Caco-2 (cell line): Measurements from ENCODE around the gene CDH6. TPM values are rescaled to one million over a fixed set of nuclear protein-coding genes. Genes with fewer than 3 reads are reported as not detected.

Experiments
- BruUV-seq: library from RNA; stranded (reverse); fragments of 400-500 nt; replicated peaks from 2 replicates; lab custom pipeline; 2021; lab: Mats Ljungman, UMichigan
- CTCF ChIA-PET: fragments of 300-600 bp; sonication (Branson Sonifier 250); formaldehyde crosslinking; loops from one replicate; lab custom pipeline; 2022; ENCODE audit warnings: antibody characterized with exemption; lab: Charles Lee
- POLR2A ChIA-PET: fragments of 300-600 bp; sonication (Branson Sonifier 250); formaldehyde crosslinking; loops from one replicate; lab custom pipeline; 2022; ENCODE audit warnings: antibody characterized with exemption; lab: Charles Lee
- DNase-seq, 2 experiments: peaks; one replicate each; pipeline versions ENCODE4 v3.0.0 to v3.0.0-alpha.2; 2020 to 2022
- H3K27me3 ChIP-seq: replicated peaks from 2 replicates; pipeline ENCODE4 v1.6.0; 2011; ENCODE audit warnings: low read length; ENCODE audit not compliant: control insufficient read depth, insufficient read depth
- H3K36me3 ChIP-seq: 2 replicates; pipeline ENCODE4 v1.5.1; 2011; ENCODE audit warnings: low read length; ENCODE audit not compliant: control insufficient read depth, insufficient read depth
- H3K4me1 ChIP-seq: fragments of 250-450 bp; sonication (Bioruptor Pico); 2 replicates; pipeline ENCODE4 v1.5.1; 2020; ENCODE audit warnings: mild to moderate bottlenecking
- H3K4me3 ChIP-seq: 2 replicates; pipeline ENCODE4 v1.5.1; 2011; ENCODE audit warnings: low read depth, mild to moderate bottlenecking, control low read depth, low read length
- H3K9me3 ChIP-seq: fragments of 250-450 bp; sonication (Bioruptor Pico); 2 replicates; pipeline ENCODE4 v1.5.1; 2020; ENCODE audit warnings: mild to moderate bottlenecking, moderate library complexity
- H3K27ac Mint-ChIP-seq: one replicate; pipeline ENCODE4 v1.8.0; 2022; ENCODE audit warnings: mixed read lengths; ENCODE audit not compliant: unreplicated experiment
- H3K27me3 Mint-ChIP-seq: one replicate; pipeline ENCODE4 v1.8.0; 2022; ENCODE audit warnings: mixed read lengths; ENCODE audit not compliant: insufficient read depth, unreplicated experiment
- H3K36me3 Mint-ChIP-seq: one replicate; pipeline ENCODE4 v1.8.0; 2022; ENCODE audit warnings: mild to moderate bottlenecking, mixed read lengths; ENCODE audit not compliant: insufficient read depth, unreplicated experiment
- H3K4me1 Mint-ChIP-seq: one replicate; pipeline ENCODE4 v1.8.0; 2022; ENCODE audit warnings: low read depth, mixed read lengths; ENCODE audit not compliant: unreplicated experiment
- H3K4me3 Mint-ChIP-seq: one replicate; pipeline ENCODE4 v1.8.0; 2022; ENCODE audit warnings: mild to moderate bottlenecking, moderate library complexity, mixed read lengths; ENCODE audit not compliant: unreplicated experiment
- H3K9me3 Mint-ChIP-seq: one replicate; pipeline ENCODE4 v1.8.0; 2022; ENCODE audit warnings: mixed read lengths; ENCODE audit not compliant: unreplicated experiment
- CTCF ChIP-seq, 2 experiments: fragments of 200-600 bp in 1 of 2; IDR thresholded peaks; 1 replicate in 1 of 2; 2 replicates in 1 of 2; pipeline versions ENCODE4 v1.5.1 to v1.8.0; 2011 to 2022; ENCODE audit warnings: antibody characterized with exemption in 1 of 2, control low read depth in 1 of 2, inconsistent platforms in 1 of 2, low read depth in 1 of 2, low read length in 1 of 2, mild to moderate bottlenecking in 1 of 2, moderate library complexity in 1 of 2; ENCODE audit not compliant: insufficient read depth in 1 of 2, severe bottlenecking in 1 of 2, unreplicated experiment in 1 of 2
- intact Hi-C: fragments of 100-400 bp; cut with micrococcal nuclease; formaldehyde crosslinking; loops from one replicate; pipeline ENCODE4 v1.10.0; 2022; ENCODE audit not compliant: unreplicated experiment
- total RNA-seq: library from RNA; stranded (reverse); gene quantifications from 2 replicates; pipeline ENCODE4 v1.2.3, GENCODE V29; 2022

CDH6 gene
- total RNA-seq, 1 experiment from 2014 or later, result 18.0 TPM

GRCh38 chr5:31169379-31169778, 24.1 kb upstream of the CDH6 start:
- no peaks in the 10 kb centered on the region for H3K4me1 ChIP-seq
- CTCF ChIA-PET, result no interaction called here
- TF ChIP-seq CTCF (IDR thresholded peaks at IDR 0.05; ENCODE audit: insufficient read depth in 1 of 2, low read depth in 1 of 2, low read length in 1 of 2, severe bottlenecking in 1 of 2, unreplicated experiment in 1 of 2), result no peak
- intact Hi-C loops, result no loop called here
- no peaks in the 10 kb centered on the region for H3K27me3 Mint-ChIP-seq
- H3K9me3 ChIP-seq, result no peaks in the 10 kb centered on the region
- DNase-seq, result no peak
- POLR2A ChIA-PET, result no interaction called here
- BruUV-seq, result no TSS peak
- H3K4me3 Mint-ChIP-seq, result no peak overlapping the region
- H3K36me3 Mint-ChIP-seq, result no peaks in the 10 kb centered on the region
- no peak overlapping the region for H3K4me3 ChIP-seq
- no peak overlapping the region for H3K27ac Mint-ChIP-seq
- no peaks in the 10 kb centered on the region for H3K9me3 Mint-ChIP-seq
- no peaks in the 10 kb centered on the region; the same call in 1 of the 2 replicates for H3K27me3 ChIP-seq
- H3K4me1 Mint-ChIP-seq, result no peaks in the 10 kb centered on the region
- no peaks in the 10 kb centered on the region for H3K36me3 ChIP-seq

GRCh38 chr5:31172881-31173280, 20.6 kb upstream of the CDH6 start:
- no peak overlapping the region for H3K4me3 Mint-ChIP-seq
- CTCF ChIA-PET, result no interaction called here
- Histone ChIP-seq H3K36me3 (no peaks in the 10 kb centered on the region), H3K27me3 (no peaks in the 10 kb centered on the region; the same call in 1 of the 2 replicates), H3K4me3 (no peak overlapping the region), H3K4me1 (no peaks in the 10 kb centered on the region), H3K9me3 (no peaks in the 10 kb centered on the region)
- no peaks in the 10 kb centered on the region for H3K4me1 Mint-ChIP-seq
- intact Hi-C loops, result no loop called here
- peaks cover 2% of the 10 kb centered on the region for H3K9me3 Mint-ChIP-seq
- no peak for DNase-seq
- no peak overlapping the region for H3K27ac Mint-ChIP-seq
- H3K27me3 Mint-ChIP-seq, result no peaks in the 10 kb centered on the region
- no TSS peak for BruUV-seq
- POLR2A ChIA-PET, result no interaction called here
- H3K36me3 Mint-ChIP-seq, result no peaks in the 10 kb centered on the region
- TF ChIP-seq CTCF (IDR thresholded peaks at IDR 0.05; ENCODE audit: insufficient read depth in 1 of 2, low read depth in 1 of 2, low read length in 1 of 2, severe bottlenecking in 1 of 2, unreplicated experiment in 1 of 2), result no peak

- DNase-seq, result no peak
- TF ChIP-seq CTCF (IDR thresholded peaks at IDR 0.05; ENCODE audit: insufficient read depth in 1 of 2, low read depth in 1 of 2, low read length in 1 of 2, severe bottlenecking in 1 of 2, unreplicated experiment in 1 of 2), result no peak
- no peak overlapping the region for H3K27ac Mint-ChIP-seq
- Histone ChIP-seq H3K4me3 (no peak overlapping the region), H3K9me3 (no peaks in the 10 kb centered on the region), H3K4me1 (no peaks in the 10 kb centered on the region), H3K27me3 (no peaks in the 10 kb centered on the region; the same call in 1 of the 2 replicates), H3K36me3 (no peaks in the 10 kb centered on the region)
- H3K9me3 Mint-ChIP-seq, result peaks cover 9% of the 10 kb centered on the region
- H3K4me3 Mint-ChIP-seq, result no peak overlapping the region
- CTCF ChIA-PET, result no interaction called here
- no peaks in the 10 kb centered on the region for H3K4me1 Mint-ChIP-seq
- no peaks in the 10 kb centered on the region for H3K27me3 Mint-ChIP-seq
- POLR2A ChIA-PET, result no interaction called here
- intact Hi-C loops, result no loop called here
- no peaks in the 10 kb centered on the region for H3K36me3 Mint-ChIP-seq
- BruUV-seq, result no TSS peak
Measured at GRCh38 chr5:31173614-31174013, 19.9 kb upstream of the CDH6 start.
